Islet precursor cell (in vitro differentiated cells): ENCODE results near the gene PLCG2.
"Not testable (repeated sequence)": the region's sequence is repeated elsewhere in the genome, so short reads cannot be mapped to it uniquely, and the experiment has no call there.

ENCODE experiments used
- DNase-seq: peaks from one replicate; pipeline ENCODE4 v3.0.0-alpha.2; 2018

Gene PLCG2

GRCh38 chr16:81790830-81791435 lies 11.8 kb downstream of the PLCG2 start:
- DNase-seq = no peak

GRCh38 chr16:81792828-81793227 lies 13.7 kb downstream of the PLCG2 start:
- DNase-seq = no peak

- DNase-seq = no peak
Measured at GRCh38 chr16:81795193-81795592, 16.1 kb downstream of the PLCG2 start.

GRCh38 chr16:81796035-81796434 lies 16.9 kb downstream of the PLCG2 start:
- DNase-seq = no peak

- DNase-seq = no peak
Measured at GRCh38 chr16:81796583-81797346, 17.7 kb downstream of the PLCG2 start.

- DNase-seq = no peak
Measured at GRCh38 chr16:81797443-81797842, 18.4 kb downstream of the PLCG2 start.

- DNase-seq = no peak
Measured at GRCh38 chr16:81798311-81799137, 19.4 kb downstream of the PLCG2 start.

- DNase-seq = no peak
Measured at GRCh38 chr16:81799138-81799504, 20.0 kb downstream of the PLCG2 start.

GRCh38 chr16:81801724-81802123 lies 22.6 kb downstream of the PLCG2 start:
- not testable (repeated sequence) for DNase-seq

- no peak for DNase-seq
Measured at GRCh38 chr16:81803332-81803731, 24.2 kb downstream of the PLCG2 start.

- no peak for DNase-seq
Measured at GRCh38 chr16:81804134-81804610, 25.1 kb downstream of the PLCG2 start.

GRCh38 chr16:81806696-81807095 lies 27.6 kb downstream of the PLCG2 start:
- DNase-seq = no peak

GRCh38 chr16:81807767-81808358 lies 28.8 kb downstream of the PLCG2 start:
- no peak for DNase-seq

- DNase-seq = no peak
Measured at GRCh38 chr16:81808933-81809480, 29.9 kb downstream of the PLCG2 start.

- no peak for DNase-seq
Measured at GRCh38 chr16:81809567-81809966, 30.5 kb downstream of the PLCG2 start.

GRCh38 chr16:81810361-81810760 lies 31.3 kb downstream of the PLCG2 start:
- DNase-seq = no peak

GRCh38 chr16:81810894-81811538 lies 31.9 kb downstream of the PLCG2 start:
- no peak for DNase-seq

GRCh38 chr16:81813648-81814047 lies 34.6 kb downstream of the PLCG2 start:
- DNase-seq = no peak

- DNase-seq = no peak
Measured at GRCh38 chr16:81814751-81815428, 35.8 kb downstream of the PLCG2 start.

- DNase-seq = no peak
Measured at GRCh38 chr16:81815429-81815766, 36.3 kb downstream of the PLCG2 start.

GRCh38 chr16:81816351-81816750 lies 37.3 kb downstream of the PLCG2 start:
- DNase-seq = no peak

GRCh38 chr16:81816793-81817210 lies 37.7 kb downstream of the PLCG2 start:
- DNase-seq = no peak
